GM18519 (cell line): ENCODE measurements around the gene EDARADD.
A peak's percentile ranks its signal among the peaks of the same experiment; 100 is the strongest.

Source experiments
- ATAC-seq: cut with Tn5 transposase; IDR thresholded peaks from one replicate; pipeline ENCODE4 v1.9.1; 2021; ENCODE audit warnings: mild to moderate bottlenecking, moderate library complexity; ENCODE audit not compliant: unreplicated experiment, low FRiP score

Gene EDARADD

DNA sequence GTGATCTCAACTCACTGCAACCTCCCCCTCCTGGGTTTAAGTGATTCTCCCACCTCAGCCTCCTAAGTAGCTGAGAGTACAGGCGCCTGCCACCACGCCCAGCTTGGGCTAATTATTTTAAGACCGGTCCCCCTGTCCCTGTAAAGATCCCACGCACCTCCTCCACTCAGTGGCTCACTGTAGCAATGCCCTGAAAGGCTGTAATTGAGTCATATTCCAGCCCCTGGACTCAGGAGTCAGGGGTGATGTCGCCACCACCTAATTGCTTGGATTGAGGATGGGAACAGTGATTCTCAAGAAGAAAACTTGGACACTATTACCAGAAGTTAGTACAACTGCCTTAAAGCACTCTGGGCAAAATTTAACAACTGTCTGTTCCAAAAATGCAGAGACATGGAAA lies 3.1 kb upstream of the EDARADD start:
- no peak for ATAC-seq

DNA sequence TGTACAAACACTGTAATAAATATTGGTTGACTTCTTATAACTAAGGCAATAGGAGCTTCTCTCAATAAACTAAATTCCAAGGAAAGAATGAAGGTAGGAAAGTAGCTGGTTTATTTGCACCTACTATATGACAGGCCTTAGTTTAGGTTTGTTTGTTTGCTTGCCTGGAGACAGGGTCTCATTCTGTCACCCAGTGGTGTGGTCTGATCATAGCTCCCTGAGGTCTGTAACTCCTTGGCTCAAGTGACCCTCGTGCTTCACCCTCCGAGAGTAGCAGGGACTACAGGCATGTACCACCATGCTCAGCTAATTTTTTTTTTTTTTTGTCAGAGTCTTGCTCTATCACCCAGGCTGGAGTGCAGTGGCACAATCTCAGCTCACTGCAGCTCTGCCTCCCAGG lies 1.9 kb upstream of the EDARADD start:
- ATAC-seq = no peak

DNA sequence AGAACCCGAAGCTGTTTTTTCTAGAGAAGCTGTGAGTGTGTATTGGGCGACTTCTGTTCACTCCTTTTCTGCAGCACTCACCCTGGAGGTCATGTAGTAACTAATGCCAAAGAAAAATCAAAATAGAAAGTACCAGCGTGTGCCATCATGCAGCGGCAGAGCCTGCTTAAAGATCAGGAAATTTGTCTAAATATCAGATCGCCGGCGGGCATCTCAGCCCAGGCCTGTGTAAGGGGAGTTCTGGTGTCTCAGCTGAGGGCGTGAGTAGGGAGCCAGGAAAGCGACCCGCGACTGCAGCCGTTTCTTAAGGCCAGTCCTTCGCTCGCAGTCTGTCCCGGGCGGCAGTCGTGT lies 768 bp downstream of the EDARADD start:
- no peak for ATAC-seq

DNA sequence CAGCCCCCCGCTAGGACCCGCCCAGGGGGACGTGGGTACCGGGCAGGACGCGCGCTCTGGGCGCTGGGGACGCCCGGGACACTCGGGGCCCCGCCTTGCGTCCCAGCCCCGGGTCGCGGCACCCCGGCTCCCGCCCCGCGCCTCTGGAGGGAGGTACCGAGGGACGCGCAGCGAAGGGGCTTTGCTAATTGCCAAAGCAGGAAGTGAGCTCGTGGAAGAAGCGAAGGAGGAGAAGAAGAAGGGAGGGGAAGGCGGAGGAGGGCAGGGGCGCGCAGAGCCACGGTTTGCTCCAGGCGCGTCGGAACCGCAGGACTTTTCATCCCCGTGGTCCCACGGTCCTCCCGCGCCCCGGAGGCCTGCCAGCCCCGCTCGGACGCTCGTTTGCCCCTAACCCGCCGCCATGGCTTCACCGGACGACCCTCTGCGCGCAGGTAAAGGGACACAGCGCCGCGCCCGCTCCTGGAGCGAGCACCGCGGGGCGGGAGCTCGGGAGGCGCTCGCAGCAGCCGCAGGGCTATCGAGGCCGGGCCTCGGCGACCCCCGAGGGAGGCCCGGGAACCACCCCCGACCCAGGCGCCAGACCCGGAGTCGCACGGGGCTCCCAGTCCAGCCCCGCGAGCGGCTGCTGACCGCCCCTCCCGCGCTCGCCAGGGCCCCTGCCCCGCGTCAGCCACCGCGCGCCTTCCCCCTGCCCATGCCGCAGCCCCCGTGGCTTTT lies 1.3 kb downstream of the EDARADD start:
- peak; percentile 37 for ATAC-seq

DNA sequence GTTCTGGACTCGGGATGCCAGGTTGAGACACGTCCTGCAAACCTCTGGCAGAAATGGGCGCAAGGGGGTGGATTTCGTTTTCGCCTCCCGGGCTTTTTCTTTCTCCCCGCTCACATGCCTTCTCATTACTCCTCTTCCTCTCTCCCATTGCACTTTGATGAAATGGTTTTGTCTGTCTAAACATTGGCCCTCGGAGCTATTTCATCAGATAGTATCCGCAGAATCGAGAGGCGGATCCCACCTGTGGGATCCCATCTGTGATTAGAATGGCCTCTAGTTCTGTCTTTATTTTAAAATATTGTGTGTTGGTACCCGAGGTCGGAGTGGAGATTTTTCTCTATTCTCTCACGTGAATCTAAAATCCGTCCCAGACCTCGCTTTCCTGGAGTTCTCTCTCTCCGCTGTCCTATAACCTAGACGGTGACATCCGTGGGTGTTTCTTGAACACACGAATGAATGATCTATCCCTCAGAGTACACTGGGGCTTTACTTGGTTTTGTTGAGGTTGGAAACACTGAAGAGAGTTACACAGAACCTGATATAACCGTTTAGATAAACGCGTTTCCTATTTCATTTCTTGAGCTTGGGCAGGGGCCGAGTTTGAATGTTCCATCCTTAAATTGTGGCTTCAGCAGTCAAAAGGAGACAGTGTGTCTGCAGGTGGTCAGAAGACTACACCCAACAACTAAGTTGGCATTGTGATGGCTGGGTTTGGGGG lies 2.0 kb downstream of the EDARADD start:
- ATAC-seq = no peak

DNA sequence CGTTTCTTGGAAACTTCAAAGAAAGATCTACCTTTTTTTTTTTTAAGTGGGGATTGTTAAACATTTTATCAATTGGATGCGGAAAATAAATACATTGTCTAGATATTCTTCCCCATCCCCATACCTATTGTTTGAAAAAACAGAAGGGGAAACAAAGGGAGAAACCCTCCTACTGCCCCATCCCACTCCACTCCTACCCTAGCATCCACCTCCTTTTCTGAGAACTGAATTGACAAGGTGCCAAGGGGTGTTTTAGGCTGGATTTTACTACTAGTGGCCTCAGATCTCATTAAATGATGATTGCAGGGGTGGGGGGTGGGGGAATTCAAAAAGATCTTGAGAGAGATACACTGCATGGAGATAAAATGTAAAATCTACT lies 2.6 kb downstream of the EDARADD start:
- ATAC-seq = no peak

DNA sequence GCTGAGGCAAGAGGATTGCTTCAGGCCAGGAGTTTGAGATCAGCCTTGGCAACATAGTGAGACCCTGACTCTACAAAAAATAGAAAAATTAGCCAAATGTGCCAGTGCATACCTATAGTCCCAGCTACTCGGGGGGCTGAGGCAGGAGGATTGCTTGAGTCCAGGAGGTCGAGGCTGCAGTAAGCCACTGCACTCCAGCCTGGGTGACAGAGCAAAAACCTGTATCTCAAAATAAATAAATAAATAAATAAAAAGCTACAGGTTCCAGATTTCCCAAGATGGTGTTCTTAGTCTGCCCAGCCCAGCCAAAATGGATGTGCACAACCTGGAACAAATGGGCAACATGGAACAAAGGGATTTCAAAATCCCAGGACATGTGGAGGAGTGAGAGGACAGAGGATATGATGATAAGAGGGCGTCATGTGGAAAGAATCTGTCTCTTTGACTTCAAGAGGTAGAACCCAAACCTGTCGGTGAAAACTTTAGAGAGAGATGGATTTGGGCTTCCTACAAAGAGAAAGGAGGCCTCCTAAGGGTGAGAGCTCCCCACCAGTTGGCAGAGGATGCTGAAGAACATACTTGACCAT lies 3.2 kb downstream of the EDARADD start:
- ATAC-seq = no peak

DNA sequence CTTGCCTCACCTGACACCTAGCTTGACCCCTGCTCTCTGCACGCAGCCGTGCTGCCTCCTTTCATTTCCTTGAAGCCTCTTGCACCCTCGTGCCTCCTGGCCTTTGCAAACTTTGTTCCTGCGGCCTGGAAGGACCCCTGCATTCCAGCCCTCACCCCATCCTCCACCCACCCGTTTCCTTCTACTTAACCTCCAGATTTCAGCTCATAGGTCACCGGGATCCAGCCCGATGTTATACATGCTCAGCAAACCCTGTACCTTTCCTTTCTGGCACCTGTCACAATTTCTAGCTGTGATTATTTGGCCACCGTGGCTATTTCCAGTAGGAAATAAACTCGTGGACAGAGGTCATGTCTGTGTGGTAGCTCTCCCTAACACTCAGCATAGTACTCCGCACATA lies 4.5 kb downstream of the EDARADD start:
- ATAC-seq = no peak

DNA sequence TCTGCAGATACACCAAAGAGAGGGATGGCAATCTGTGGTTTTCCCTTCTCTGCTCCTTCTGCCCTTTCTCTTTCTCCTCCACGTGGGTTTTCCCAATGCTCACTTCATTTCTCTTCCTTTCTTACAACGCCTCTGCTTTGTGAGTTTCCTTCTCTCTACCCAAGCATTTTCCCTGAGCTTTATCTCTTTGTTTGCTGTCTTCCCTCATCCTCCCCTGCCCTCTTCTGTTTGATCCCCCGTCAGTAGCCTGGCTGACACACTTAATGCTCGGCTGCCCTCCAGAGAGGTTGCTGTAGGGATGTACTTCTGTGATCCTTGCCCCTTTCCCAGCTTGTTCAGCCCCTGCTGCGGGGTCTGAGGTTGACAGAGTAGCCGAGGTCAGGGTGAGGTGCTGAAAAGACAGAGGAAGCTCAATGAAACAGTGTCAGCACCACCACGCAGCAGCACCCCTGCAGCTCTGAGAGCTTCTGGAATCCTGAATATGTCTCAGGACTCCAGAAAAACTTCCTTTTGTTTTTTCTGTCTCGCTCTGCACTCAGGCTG lies 6.0 kb downstream of the EDARADD start:
- no peak for ATAC-seq

DNA sequence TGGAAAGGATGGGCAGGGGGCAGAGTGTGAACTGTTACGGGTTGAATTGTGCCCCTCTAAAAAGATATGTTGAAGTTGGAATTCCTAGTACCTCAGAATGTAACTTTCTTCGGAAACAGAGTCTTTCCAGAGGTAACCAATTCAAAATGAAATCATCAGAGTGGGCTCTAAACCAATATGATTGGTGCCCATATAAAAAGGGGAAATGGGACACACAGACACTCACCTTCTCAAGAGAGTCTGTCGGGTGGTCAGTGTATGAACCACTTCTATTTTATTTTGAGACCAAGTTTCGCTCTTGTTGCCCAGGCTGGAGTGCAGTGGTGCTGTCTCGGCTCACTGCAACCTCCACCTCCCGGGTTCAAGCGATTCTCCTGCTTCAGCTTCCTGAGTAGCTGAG lies 7.6 kb downstream of the EDARADD start:
- no peak for ATAC-seq

DNA sequence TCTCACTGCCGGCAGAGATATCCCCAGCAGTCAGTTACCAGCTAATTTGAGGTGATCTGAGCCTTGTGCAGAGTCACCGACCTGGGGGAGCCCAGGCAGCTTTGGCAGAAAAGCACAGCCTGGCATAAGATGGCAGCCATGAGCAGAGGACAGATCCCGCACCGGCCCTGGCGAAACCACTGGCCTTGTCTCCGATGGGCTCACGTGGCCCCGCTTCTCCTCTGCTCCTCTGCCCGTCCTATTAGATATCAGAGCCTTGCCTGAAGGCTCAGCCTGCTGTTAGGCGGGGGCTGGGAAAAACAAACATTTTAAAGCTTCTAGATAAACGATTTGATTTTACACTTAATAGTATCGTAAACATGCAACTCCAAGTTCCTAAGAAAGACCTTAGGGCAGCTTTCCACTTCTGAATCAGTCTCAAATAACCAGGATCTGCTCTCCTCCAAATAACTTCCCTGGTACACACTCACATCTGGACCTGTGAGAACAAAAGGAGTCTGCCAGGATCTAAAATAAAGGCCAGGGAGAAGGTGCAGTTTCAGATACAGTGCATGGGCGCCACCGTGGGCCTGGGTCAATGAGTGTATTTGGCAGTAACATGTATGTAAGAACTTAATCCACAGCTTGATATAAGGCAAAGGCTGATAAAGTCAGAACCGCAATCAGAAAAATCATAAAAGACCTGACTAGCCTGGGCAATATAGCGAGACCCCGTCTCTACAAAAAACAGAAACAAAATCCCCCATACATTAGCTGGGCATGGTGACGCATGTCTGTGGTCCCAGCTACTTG lies 10.0 kb downstream of the EDARADD start:
- ATAC-seq = no peak

DNA sequence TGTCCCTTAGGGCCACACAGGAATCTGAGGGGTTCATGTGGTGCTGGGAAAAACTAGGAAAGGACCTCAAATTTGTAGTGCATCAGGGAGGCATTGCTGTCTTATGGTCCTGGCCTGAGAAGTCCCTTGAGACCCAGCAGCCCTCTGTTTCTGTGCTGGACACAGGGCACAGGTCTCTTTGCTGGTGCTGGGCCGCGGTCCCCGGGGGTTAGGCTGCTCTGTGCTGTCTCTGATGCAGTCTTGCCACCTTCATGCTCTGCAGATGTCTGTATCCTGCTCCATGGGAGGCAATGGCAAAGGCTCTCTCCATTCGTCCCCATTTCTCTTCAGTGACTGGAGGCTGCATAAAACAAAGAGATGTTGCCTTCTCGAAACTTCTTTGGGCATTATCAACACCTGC lies 13.0 kb downstream of the EDARADD start:
- no peak for ATAC-seq

DNA sequence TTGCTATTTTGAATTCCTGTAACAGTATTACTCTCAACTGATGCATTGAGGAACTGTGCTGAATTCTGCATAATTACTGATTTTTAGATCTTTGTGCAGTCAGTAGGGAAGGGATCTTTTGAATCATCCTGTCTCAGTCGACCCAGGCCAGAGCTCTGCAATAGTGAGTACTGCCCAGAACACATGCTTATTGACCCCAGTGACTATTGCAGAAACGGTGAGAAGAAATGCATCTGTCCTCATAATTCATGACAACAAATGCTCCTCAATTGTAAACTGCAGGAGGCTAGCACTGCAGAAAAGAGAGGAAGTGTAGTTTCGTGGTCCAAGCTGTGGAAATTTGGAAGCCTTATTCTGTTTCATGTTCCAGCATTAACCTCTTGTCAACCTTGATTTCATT lies 19.6 kb downstream of the EDARADD start:
- ATAC-seq = no peak

DNA sequence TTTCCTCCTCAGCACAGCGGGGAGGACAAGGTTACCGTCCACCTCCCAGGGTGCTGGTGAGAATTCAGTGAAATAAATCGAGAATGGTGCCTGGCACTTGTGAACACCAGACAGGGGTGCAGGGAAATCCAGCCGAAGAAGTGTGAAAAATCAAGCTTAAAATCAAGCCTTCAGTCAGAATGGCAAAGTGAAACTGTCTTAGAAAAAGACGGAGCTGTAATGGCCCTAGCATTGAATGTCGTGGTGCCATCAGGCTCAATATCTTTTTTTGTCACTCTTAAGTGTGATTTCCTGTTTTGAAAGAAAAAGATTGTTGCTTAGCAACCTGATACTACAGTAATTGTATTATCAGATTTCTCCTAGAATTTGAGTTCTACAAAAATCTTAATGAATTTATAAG lies 22.1 kb downstream of the EDARADD start:
- ATAC-seq = no peak

DNA sequence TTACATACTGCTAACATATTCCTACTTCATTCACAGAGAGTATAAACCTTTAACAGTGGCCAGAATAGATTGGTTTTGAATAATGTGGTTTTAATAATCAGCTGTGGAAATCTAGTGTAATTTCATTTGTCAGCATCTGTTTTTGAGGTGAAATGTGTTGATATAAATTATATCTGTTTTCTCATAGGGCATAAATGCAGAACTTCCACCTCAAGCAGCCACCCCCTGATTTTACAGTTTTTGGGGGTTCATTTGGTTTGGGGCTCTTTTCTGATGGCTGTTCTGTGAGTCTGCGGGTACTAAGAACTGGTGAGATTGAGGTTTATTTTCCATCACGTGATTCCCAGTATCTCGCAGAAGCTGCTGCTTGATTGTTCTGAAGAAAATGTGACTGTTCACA lies 23.2 kb downstream of the EDARADD start:
- no peak for ATAC-seq

DNA sequence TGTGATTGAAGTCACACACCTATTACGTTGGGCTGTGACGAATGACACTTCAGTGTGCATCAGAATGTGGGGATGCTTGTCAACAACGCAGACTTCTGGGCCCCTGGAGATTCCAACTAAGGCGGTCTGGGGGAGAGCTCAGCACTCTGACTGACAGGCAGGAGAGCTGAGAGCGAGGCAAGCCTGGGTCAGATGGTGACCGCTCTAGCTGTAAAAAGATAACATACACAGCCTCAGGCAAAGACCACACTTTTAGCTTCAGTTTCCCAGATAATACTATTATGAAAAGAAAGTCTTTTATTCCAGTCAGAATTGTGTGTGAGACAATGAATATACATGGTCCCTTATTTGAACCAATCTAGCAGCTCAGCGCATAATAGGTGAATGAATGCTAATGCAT lies 25.4 kb downstream of the EDARADD start:
- ATAC-seq = no peak

DNA sequence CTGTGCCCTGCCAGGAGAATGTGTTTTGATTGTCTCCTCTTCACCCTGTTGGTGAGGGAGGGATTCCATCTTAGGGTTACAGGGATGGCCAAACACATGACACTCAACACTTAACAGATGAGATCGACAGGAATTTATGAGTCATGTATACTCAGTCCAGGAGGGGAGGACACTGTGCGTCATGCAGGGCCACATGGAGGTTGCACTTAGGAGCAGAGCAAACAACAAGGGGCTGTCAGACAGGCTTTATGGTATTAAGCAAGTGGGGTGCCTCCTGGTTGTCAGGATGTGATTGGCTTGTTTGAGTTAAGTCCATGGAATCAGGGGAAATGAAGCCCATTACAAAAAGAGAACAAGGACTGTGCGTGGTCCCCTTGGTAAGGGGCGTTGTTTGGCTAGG lies 26.9 kb downstream of the EDARADD start:
- ATAC-seq = no peak

DNA sequence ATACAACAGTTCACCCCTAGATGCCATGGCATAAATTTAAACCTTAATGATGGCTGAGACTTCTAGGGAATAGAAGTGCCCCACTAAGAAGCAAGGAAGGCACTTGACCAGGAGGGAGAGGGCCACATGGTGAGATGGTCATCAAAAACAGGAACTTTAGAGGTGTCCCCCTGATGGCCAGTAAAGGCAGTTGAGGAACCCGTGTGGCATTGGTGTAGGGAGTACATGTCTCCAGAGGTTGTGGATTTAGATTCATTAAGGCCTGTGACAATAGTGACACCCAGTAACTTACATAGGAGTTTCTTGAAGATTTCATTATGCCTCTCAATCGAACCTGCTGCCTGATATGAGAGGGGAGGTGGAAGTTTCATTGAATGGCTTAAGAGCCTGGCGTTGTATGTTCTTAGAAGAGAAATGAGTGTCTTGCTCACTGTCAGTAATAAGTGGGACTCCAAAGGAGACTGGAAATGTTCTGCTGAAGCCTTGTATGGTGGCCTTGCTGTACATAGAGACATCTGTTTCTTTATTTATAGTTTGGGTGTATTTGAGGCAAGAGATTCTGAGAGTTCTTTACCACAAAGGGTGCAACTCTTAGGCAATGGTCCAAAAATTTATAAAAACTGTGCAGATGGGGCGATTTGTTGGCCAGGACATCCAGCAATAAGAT lies 27.9 kb downstream of the EDARADD start:
- ATAC-seq = no peak

DNA sequence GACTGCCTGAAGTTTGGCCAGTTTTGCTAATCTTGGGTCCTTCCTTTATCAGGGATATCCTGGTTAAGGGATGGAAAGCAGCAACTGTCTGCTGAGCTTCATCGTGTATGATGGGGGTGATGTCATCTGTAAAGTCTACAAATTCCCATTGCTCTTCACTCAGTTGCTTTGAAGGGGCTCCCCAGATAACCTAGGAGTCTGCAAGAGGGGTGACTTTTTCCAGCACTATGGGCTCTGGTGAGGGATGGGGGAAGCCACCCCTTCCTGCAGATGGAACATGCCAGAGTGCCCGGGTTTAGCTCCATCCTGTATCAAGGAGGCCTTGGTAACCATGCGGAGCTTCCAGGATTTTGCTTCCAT lies 28.4 kb downstream of the EDARADD start:
- ATAC-seq = no peak

DNA sequence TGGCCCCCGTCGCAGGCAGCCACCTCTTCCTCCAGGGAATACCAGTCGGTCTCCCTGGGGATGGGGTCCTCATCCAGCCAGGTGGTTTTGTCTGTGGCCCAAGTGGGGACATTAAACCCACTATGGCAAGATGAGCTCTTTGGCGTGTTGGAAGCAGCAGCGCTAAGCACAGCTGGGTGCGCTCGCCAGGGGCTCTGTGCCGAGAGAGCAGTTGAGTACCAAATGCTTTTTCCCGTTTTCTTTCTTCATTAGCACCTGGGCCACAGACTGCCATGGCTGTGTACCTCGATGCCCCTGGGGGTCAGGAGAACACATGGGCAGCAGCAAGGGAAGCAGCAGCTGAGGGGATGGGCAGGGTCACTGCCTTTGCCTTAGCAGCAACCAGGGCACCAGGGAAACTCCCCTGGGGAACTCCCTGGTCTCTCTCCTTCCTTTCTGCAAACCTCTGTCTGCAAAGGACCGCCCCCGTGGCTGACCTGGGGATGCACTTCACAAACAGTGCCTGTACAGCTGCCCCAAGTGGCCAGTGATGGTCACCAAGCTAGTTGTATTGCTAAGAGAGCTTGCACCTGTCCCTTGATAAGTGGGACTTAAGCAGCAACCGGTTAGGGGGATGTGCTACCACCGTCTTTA lies 31.1 kb downstream of the EDARADD start:
- peak; percentile 81 for ATAC-seq
